LNCaP clone FGC (cell line): ENCODE data around the gene SPATA3.
"Not testable (repeated sequence)": the region's sequence is repeated elsewhere in the genome, so short reads cannot be mapped to it uniquely, and the experiment has no call there.

Source experiments
- DNase-seq: peaks from one replicate; pipeline ENCODE4 v3.0.0-alpha.2; 2011; ENCODE audit warnings: low read depth
- H3K4me3 ChIP-seq: 2 replicates; pipeline ENCODE4 v1.5.1; 2011; ENCODE audit warnings: mild to moderate bottlenecking, low read depth, low read length, control low read depth
- CTCF ChIP-seq: IDR thresholded peaks from 2 replicates; pipeline ENCODE4 v1.5.1; 2012; ENCODE audit warnings: mild to moderate bottlenecking; ENCODE audit not compliant: control insufficient read depth, insufficient read depth; ENCODE audit errors: extremely low read depth

SPATA3 gene

GRCh38 chr2:230957756-230958391, 38.0 kb upstream of the SPATA3 start:
- DNase-seq = no peak
- no peak for TF ChIP-seq CTCF
- H3K4me3 ChIP-seq = peak overlapping the region; percentile 40

GRCh38 chr2:230958820-230959756, 36.8 kb upstream of the SPATA3 start:
- no peak overlapping the region for H3K4me3 ChIP-seq
- no peak for TF ChIP-seq CTCF
- no peak for DNase-seq

GRCh38 chr2:230960026-230960425, 35.9 kb upstream of the SPATA3 start:
- DNase-seq = no peak
- TF ChIP-seq CTCF = no peak
- H3K4me3 ChIP-seq = no peak overlapping the region

- H3K4me3 ChIP-seq = no peak overlapping the region
- TF ChIP-seq CTCF = no peak
- no peak for DNase-seq
Observed at GRCh38 chr2:230961091-230961491, 34.8 kb upstream of the SPATA3 start.

GRCh38 chr2:230964136-230964730, 31.7 kb upstream of the SPATA3 start:
- no peak overlapping the region for H3K4me3 ChIP-seq
- no peak for DNase-seq
- no peak for TF ChIP-seq CTCF

GRCh38 chr2:230967113-230967512, 28.8 kb upstream of the SPATA3 start:
- H3K4me3 ChIP-seq = no peak overlapping the region
- no peak for TF ChIP-seq CTCF
- DNase-seq = no peak

GRCh38 chr2:230968314-230968713, 27.6 kb upstream of the SPATA3 start:
- H3K4me3 ChIP-seq, DNase-seq: not testable (repeated sequence)
